Measurements from ENCODE around the gene VPS35. TPM values are rescaled to one million over a fixed set of nuclear protein-coding genes. Genes with fewer than 3 reads are reported as not detected.

VPS35 gene
- total RNA-seq, 1 donor from 2014 or later, result 102 TPM

DNA sequence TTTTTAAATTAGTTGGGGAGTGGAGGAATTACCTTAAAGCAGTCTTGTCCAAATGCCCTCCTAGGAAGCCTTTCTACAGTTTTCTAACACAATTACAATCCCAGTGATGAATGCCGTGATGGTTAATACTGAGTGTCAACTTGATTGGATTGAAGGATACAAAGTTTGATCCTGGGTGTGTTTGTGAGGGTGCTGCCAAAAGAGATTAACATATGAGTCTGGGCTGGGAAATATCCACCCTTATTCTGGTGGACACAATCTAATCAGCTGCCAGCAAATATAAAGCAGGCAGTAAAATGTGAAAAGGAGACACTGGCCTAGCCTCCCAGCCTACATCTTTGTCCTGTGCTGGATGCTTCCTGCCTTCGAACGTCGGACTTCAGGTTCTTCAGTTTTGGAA lies 12.6 kb upstream of the VPS35 start:
- DNase-seq (ENCODE audit: low read depth, low spot score), result no peak
- Mint-ChIP-seq H3K4me1 (no peaks in the 10 kb centered on the region), H3K27ac (ENCODE audit: unreplicated experiment) (no peak overlapping the region), H3K36me3 (ENCODE audit: low read depth) (peaks cover 9% of the 10 kb centered on the region), H3K4me3 (no peak overlapping the region), H3K27me3 (ENCODE audit: low read depth) (no peaks in the 10 kb centered on the region), H3K9me3 (no peaks in the 10 kb centered on the region)
- TF ChIP-seq, protein P1, sequence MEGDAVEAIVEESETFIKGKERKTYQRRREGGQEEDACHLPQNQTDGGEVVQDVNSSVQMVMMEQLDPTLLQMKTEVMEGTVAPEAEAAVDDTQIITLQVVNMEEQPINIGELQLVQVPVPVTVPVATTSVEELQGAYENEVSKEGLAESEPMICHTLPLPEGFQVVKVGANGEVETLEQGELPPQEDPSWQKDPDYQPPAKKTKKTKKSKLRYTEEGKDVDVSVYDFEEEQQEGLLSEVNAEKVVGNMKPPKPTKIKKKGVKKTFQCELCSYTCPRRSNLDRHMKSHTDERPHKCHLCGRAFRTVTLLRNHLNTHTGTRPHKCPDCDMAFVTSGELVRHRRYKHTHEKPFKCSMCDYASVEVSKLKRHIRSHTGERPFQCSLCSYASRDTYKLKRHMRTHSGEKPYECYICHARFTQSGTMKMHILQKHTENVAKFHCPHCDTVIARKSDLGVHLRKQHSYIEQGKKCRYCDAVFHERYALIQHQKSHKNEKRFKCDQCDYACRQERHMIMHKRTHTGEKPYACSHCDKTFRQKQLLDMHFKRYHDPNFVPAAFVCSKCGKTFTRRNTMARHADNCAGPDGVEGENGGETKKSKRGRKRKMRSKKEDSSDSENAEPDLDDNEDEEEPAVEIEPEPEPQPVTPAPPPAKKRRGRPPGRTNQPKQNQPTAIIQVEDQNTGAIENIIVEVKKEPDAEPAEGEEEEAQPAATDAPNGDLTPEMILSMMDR (conservative IDR thresholded peaks at IDR 0.05), result no peak

DNA sequence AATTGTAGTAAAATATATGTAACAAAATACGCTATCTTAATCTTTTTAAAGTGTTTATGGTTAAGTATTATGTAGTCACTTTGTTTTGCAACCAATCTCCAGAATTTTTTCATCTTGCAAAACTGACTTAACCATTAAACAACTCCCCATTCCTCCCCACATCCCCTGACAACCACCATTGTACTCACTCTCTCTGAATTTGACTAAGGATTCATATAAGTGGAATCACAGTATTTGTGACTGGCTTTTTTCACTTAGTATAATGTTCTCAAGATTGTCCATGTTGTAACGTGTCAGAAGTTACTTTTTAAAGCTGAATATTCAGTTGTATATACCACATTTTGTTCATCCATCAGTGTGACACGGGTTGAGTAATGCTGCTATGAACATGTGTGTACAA lies 11.1 kb upstream of the VPS35 start:
- peaks cover 18% of the 10 kb centered on the region for H3K36me3 Mint-ChIP-seq (ENCODE audit: low read depth)
- H3K9me3 Mint-ChIP-seq, result no peaks in the 10 kb centered on the region
- TF ChIP-seq, protein P1 (conservative IDR thresholded peaks at IDR 0.05), result no peak
- H3K27me3 Mint-ChIP-seq (ENCODE audit: low read depth), result no peaks in the 10 kb centered on the region
- H3K27ac Mint-ChIP-seq (ENCODE audit: unreplicated experiment), result no peak overlapping the region
- no peak for DNase-seq (ENCODE audit: low read depth, low spot score)
- no peaks in the 10 kb centered on the region for H3K4me1 Mint-ChIP-seq
- no peak overlapping the region for H3K4me3 Mint-ChIP-seq

DNA sequence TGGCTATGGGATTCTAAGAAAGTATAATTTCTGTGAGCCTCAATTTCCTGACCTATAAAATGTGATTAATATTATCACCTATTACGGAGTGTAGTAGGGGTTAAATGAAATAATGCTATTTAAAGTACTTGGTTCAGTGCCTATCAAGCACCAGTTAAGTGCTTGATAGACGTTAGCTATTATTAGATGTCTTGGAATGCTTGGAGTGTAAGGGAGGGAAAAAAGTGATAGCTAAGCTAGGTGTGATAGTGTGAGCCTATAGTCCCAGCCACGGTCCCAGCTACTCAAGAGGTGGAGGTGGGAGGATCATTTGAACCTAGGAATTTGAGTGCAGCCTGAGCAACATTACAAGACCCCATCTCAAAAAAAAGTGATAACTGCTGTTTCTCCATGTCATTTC lies 8.0 kb upstream of the VPS35 start:
- Mint-ChIP-seq H3K36me3 (ENCODE audit: low read depth) (peaks cover 23% of the 10 kb centered on the region), H3K27me3 (ENCODE audit: low read depth) (no peaks in the 10 kb centered on the region), H3K27ac (ENCODE audit: unreplicated experiment) (no peak overlapping the region), H3K4me3 (peak overlapping the region; percentile 27), H3K4me1 (peaks cover 5% of the 10 kb centered on the region), H3K9me3 (no peaks in the 10 kb centered on the region)
- DNase-seq (ENCODE audit: low read depth, low spot score), result no peak
- TF ChIP-seq, protein P1 (conservative IDR thresholded peaks at IDR 0.05), result no peak

DNA sequence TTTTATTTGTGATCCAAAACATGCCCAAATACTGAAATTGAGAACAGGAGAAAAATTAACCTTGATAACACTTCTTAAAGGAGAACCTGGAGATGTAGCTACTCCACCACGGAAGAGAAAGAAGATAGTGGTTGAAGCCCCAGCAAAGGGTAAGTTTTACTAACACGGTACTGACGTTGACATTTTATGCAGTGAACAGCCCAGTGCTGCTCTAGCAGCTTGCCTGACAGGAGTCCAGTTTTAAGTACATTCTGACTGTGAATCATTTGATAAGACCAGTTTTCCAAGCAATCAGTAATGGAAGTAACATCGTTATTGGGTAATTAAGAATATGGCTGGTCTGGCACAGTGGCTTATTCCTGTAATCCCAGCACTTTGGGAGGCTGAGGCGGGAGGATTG lies 7.0 kb upstream of the VPS35 start:
- no peak overlapping the region for H3K27ac Mint-ChIP-seq (ENCODE audit: unreplicated experiment)
- H3K9me3 Mint-ChIP-seq, result no peaks in the 10 kb centered on the region
- TF ChIP-seq, protein P1 (conservative IDR thresholded peaks at IDR 0.05), result no peak
- H3K27me3 Mint-ChIP-seq (ENCODE audit: low read depth), result no peaks in the 10 kb centered on the region
- peaks cover 23% of the 10 kb centered on the region for H3K36me3 Mint-ChIP-seq (ENCODE audit: low read depth)
- no peak for DNase-seq (ENCODE audit: low read depth, low spot score)
- no peak overlapping the region for H3K4me3 Mint-ChIP-seq
- H3K4me1 Mint-ChIP-seq, result peaks cover 15% of the 10 kb centered on the region

DNA sequence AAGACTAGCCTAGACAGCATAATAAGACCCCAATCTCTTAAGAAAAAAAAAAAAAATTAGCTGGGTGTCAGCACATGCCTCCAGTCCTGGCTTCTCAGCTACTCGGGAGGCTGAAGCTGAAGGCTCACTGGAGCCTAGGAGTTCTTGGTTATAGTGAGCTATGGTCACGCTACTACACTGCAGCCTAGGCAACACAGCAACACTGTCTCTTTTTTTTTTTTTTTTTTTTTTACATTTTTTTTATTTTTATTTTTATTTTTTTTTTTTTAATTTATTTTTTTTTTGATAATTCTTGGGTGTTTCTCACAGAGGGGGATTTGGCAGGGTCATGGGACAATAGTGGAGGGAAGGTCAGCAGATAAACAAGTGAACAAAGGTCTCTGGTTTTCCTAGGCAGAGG lies 4.6 kb upstream of the VPS35 start:
- Mint-ChIP-seq H3K9me3 (no peaks in the 10 kb centered on the region), H3K36me3 (ENCODE audit: low read depth) (peaks cover 18% of the 10 kb centered on the region), H3K4me3 (peak overlapping the region; percentile 73), H3K27ac (ENCODE audit: unreplicated experiment) (no peak overlapping the region), H3K4me1 (peaks cover 19% of the 10 kb centered on the region), H3K27me3 (ENCODE audit: low read depth) (no peaks in the 10 kb centered on the region)
- TF ChIP-seq, protein P1 (conservative IDR thresholded peaks at IDR 0.05), result no peak
- DNase-seq (ENCODE audit: low read depth, low spot score), result no peak

DNA sequence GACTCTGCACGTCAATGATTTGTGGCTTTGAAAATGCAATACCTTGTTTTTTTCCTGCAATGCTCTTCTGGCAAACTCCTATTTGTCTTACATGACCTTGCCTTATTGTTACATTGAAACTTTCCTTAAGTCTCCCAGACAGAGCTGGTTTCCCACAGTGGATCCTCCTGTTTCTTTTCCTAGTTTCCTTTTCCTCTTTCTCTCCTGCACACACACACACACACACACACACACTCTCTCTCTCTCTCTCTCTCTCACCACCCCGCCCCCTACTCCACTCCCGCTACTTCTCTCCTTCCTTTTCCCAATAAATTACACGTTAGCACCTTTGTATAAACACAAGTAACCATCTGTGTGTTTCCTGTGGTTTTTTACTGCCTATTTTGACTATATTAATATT lies 2.7 kb upstream of the VPS35 start:
- H3K27ac Mint-ChIP-seq (ENCODE audit: unreplicated experiment), result no peak overlapping the region
- no peaks in the 10 kb centered on the region for H3K27me3 Mint-ChIP-seq (ENCODE audit: low read depth)
- no peak for DNase-seq (ENCODE audit: low read depth, low spot score)
- H3K36me3 Mint-ChIP-seq (ENCODE audit: low read depth), result peaks cover 18% of the 10 kb centered on the region
- TF ChIP-seq, protein P1 (conservative IDR thresholded peaks at IDR 0.05), result no peak
- H3K9me3 Mint-ChIP-seq, result no peaks in the 10 kb centered on the region
- no peak overlapping the region for H3K4me3 Mint-ChIP-seq
- peaks cover 35% of the 10 kb centered on the region for H3K4me1 Mint-ChIP-seq

Data from neural crest cell (in vitro differentiated cells).